SW 1271 (cell line): ENCODE data around the gene PROM1.

Source experiments
- DNase-seq, 2 experiments: peaks; one replicate each; lab custom pipeline; 2025; lab: John Stamatoyannopoulos, UW

The PROM1 gene

GRCh38 chr4:16110199-16110598 is 26.4 kb upstream of the PROM1 start:
- DNase-seq: no peak

- no peak for DNase-seq
Measured at GRCh38 chr4:16109256-16109655, 25.4 kb upstream of the PROM1 start.

GRCh38 chr4:16106956-16107355 is 23.1 kb upstream of the PROM1 start:
- no peak for DNase-seq

GRCh38 chr4:16104520-16104919 is 20.7 kb upstream of the PROM1 start:
- no peak for DNase-seq

DNA sequence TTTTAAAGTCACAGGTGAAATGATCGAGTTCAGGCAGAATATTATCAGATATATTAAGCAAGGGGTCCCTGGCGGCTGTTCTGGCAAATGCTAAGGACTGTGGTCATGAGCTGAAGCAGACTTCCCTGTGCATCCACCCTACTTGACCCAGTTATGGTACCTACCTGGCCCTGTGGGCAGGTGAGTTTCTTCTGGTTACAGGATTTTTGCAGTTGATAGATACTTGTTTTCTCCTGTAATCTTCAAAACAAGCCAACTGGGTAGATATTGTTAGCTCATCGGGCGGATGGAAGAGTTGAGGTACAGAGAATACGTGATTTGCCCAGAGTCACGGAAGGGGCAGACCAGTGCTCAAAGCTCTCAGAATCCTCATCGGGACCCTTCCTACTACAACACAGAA is 18.5 kb upstream of the PROM1 start:
- no peak for DNase-seq

GRCh38 chr4:16100833-16101232 is 17.0 kb upstream of the PROM1 start:
- DNase-seq: no peak

DNA sequence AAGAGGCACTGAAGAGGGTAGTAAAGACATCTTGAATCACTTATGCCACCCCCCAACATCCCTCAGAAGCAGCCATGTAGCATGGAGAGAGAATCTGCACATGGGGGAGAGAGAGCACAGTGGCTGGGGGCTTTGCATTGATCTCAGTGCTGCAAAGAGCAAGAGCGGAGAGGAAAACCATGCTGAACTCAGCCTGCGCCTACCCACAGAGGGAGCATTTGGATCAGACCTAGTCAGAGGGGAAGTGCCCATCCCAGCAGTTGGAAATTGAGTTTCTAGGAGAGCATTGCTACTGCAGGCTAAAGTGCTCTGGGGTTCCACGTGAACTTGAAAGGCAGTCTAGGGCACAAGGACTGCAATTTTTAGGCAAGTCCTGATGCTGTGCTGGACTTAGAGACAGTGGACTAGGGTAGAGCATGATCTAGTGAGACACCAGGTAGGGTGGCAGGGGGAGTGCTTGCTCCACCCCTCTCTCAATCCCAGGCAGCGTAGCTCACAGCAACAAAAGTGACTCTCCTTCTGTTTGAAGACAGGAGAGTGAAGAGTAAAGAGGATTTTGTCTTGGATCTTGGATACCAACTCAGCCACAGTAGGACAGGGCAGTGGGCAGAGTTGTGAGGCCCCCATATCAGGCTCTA is 9.0 kb upstream of the PROM1 start:
- DNase-seq: no peak

DNA sequence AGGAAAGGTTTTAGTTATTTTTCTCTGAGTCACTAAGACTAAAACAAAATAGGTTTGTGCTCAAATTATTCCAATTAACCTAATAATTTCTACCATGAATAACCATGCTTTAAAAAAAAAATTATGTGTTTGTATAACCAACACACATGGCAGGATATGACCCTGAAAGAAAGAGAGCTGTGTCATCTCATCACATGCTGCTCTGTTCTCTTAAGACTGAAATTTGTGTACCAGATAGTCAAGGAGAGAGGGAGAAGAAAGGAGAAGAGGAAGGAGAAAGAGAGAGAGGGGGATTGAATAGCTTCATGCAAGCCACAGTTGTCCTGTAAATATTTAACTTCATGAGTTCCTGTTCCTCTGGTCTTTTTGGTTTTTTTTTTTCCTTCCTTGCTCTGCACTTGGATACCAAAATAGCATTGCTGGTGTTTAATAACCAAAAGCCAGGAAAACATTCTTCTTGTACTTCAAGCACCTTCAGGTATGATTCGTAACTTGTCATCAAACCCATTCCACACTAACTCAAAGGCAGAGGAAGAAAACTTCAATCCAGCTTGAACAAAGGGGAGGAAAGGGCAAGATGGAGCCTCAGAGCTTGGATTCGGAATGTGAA is 6.4 kb upstream of the PROM1 start:
- DNase-seq: no peak

DNA sequence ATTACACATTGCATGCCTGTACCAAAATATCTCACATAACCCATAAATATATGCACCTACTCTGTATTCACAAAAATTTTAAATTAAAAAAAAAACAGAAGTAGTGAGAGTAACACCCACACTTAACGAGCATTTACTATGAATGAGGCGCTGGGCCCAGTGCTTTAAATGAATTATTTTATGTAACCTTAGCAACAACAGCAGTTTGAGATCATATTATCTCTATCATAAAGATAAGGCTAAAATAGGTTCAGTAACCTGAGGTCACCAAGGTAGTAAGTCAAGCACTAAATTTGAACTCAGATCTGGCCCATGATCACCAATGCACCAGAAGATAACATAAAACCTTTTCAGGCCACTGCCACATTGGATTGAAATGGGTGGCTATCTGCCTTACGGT is 5.3 kb upstream of the PROM1 start:
- DNase-seq: no peak

DNA sequence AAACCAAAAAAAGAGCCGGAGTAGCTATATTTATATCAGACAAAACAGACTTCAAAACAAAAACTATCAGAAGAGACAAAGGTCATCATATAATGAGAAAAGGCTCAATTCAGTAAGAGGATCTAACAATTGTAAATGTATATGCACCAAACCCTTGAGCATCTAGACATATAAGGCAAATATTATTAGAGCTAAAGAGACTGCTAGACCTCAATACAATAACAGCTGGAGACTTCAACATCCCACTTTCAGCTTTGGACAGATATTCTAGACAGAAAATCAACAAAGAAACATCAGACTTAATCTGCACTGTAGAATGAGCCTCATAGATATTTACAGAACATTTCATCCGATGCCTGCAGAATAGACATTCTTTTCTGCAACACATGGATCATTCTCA is 4.8 kb upstream of the PROM1 start:
- DNase-seq: no peak

DNA sequence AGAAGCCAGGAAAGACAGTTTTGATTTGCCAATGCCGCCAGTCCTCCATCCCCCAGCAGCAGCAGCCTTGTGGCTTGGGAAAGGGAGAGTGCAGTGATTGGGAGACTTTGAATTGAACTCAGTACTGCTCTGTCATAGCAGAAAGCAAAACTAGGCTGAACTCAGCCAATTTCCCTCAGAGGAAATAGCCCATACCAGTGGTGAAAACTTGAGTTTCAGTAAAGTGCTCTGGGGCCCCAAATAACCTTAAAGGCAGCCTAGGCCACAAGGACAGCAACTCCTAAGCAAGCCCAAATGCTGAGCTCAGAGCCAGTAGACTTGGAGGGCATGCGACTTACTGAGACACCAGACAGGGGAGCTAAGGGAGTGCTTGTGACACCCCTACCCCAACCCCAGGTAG is 2.0 kb upstream of the PROM1 start:
- DNase-seq: no peak

GRCh38 chr4:16082426-16083240 is 1.2 kb downstream of the PROM1 start:
- no peak for DNase-seq

DNA sequence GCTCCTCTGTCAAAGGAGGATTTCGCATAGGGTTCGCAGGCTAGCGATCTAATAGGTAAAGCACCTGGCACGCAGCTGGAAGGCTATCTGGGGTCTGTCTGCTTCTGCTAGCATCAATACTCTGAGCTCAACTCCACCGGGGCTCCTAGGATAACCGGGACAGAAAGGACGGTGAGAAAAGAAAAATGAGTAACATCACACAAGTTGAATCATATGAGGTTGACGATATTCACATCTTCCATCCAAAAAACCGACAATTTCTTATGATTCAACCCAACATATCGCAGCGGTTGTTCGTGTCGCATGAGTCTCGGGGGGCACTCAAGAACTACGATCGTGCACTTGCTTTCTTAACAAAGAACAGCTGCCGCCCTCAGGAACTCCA is 1.8 kb downstream of the PROM1 start:
- no peak for DNase-seq

GRCh38 chr4:16079046-16079445 is 4.8 kb downstream of the PROM1 start:
- DNase-seq: no peak

- no peak for DNase-seq
Measured at GRCh38 chr4:16078195-16078760, 5.5 kb downstream of the PROM1 start.

- DNase-seq: no peak
Measured at GRCh38 chr4:16077786-16078185, 6.0 kb downstream of the PROM1 start.

- DNase-seq: no peak
Measured at GRCh38 chr4:16075975-16076757, 7.7 kb downstream of the PROM1 start.

DNA sequence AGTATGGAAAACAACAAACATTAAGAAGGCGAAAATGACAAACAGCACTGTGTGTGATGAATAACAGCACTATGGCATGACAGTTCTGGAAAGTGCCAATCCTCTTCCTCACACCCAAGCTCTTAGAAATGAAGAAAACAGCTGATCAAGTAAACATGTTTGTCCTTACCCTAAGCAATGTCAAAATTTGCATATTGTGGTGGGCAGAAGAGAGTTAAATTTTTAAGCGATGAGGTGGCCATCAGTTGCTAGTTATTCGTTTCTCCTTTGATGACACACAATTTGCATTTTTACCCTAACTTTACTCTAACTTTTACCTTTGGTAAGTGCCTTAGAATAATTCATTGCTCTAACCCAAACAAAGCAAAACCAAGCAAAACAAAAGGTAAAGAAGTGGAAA is 8.8 kb downstream of the PROM1 start:
- DNase-seq: no peak

DNA sequence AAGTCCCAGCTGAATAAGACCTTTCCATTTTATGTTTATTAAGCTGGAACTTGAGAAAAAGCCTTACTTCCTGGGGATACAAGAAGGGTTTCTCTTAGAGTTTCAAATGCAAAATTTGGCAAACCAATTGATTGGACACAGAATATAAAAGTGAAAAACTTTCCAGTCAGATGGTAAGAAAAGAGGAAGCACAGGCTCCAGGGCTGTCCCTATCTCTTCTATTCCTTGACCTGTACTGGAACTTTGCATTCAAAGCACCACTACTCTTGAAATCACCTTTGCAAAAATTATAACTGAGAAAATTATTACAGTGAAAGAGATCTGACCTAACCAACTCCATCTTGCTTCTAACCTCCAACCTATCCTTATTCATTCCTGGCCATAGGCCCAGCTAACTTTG is 11.7 kb downstream of the PROM1 start:
- DNase-seq: no peak

DNA sequence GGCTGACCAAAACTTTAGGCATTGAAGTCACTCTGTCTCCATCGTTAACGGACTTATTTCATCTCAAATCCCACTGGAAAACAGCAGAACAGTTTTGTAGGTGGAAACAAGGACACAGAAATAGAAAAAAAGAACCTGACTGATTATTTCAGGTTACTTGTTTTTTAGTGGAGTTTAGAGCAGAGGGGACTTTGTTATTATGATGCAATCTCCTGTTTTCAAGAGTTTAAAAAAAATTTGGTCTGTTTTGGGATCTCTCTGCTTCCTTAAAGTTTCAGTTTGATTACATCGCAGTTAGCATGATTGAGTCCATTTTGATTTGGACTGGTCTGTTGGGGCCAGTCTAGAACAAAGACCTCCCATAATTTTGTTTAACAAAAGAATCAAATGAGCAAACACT is 13.6 kb downstream of the PROM1 start:
- no peak for DNase-seq

DNA sequence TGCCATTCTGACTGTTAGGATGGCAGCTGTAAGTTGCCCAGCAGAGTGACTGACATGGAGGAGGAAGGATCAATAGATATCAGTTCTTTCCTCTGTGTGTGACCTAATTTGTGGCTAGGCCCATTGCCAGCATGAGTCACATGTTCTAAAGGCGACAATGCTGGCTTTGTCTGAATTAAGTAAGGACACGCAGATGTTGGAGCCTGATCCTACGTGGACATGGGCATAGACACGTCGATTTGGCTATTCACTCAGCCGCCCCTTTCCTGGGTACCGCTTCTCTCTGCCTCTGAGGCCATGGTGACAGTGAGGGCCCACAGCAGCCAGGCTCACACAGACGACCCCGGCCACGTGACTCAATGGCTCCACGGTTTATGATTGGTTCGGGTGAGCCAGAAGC is 16.3 kb downstream of the PROM1 start:
- no peak for DNase-seq

GRCh38 chr4:16066586-16067128 is 17.2 kb downstream of the PROM1 start:
- DNase-seq: no peak
